Vagina (tissue), 2 donors: ENCODE data around the gene EIPR1.

ENCODE experiments used
- CTCF ChIP-seq, 3 experiments: fragments of 450-650 bp in 2 of 3; fragments of 200-600 bp in 1 of 3; sonication (generic) in 1 of 3; IDR thresholded peaks; one replicate each; pipeline ENCODE4 v1.5.1; 2017 to 2019; ENCODE audit warnings: antibody characterized with exemption in 3 of 3, mild to moderate bottlenecking in 2 of 3, moderate library complexity in 2 of 3
- POLR2AphosphoS5 ChIP-seq, 2 donors: sonication (generic); formaldehyde crosslinking; IDR thresholded peaks; one replicate each; pipeline ENCODE4 v1.9.0; 2017; ENCODE audit warnings: antibody characterized with exemption in 2 of 2, mild to moderate bottlenecking in 2 of 2, low read depth in 1 of 2; ENCODE audit not compliant: insufficient read depth in 1 of 2

GRCh38 chr2:3179208-3179607 lies 198.4 kb downstream of the EIPR1 start:
- TF ChIP-seq CTCF (IDR thresholded peaks at IDR 0.05) = no peak
- no peak for TF ChIP-seq POLR2AphosphoS5 (IDR thresholded peaks at IDR 0.05; ENCODE audit: insufficient read depth in 1 of 2, low read depth in 1 of 2)
